Measurements from ENCODE around the gene TAF6. TPM values are rescaled to one million over a fixed set of nuclear protein-coding genes. Genes with fewer than 3 reads are reported as not detected.

TAF6 gene
- total and polyA plus RNA-seq, 9 of the 15 experiments (the other 6 are each of a cell fraction or from before 2014, with no cell fraction given): 0.78 to 78.7 (median 21.3) TPM

DNA sequence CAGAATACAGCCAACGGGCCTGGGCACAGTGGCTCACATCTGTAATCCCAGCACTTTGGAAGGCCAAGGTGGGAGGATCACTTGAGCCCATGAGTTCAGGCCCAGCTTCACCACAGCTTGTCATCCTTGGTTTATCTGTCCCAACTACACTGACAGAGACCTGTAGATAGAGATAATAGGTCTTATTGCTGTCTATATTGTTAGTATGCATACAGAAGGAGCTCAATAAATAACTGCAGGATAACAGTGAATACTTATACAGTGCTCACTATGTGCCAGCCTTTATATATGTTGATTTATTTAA is 1.5 kb upstream of the TAF6 start (continued):
- TF ChIP-seq HOMEZ (CRISPR knock-in tag; IDR thresholded peaks at IDR 0.05): no peak
- no peak for TF ChIP-seq DPF2 (IDR thresholded peaks at IDR 0.05)
- TF ChIP-seq, protein P1, sequence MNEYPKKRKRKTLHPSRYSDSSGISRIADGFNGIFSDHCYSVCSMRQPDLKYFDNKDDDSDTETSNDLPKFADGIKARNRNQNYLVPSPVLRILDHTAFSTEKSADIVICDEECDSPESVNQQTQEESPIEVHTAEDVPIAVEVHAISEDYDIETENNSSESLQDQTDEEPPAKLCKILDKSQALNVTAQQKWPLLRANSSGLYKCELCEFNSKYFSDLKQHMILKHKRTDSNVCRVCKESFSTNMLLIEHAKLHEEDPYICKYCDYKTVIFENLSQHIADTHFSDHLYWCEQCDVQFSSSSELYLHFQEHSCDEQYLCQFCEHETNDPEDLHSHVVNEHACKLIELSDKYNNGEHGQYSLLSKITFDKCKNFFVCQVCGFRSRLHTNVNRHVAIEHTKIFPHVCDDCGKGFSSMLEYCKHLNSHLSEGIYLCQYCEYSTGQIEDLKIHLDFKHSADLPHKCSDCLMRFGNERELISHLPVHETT (CRISPR knock-in tag; conservative IDR thresholded peaks at IDR 0.05 in 1 of 2, IDR thresholded peaks at IDR 0.05 in 1 of 2): peak in 1 of 2 experiments; percentile 34; a peak in 1 of 4 replicates
- TF ChIP-seq, protein P2, sequence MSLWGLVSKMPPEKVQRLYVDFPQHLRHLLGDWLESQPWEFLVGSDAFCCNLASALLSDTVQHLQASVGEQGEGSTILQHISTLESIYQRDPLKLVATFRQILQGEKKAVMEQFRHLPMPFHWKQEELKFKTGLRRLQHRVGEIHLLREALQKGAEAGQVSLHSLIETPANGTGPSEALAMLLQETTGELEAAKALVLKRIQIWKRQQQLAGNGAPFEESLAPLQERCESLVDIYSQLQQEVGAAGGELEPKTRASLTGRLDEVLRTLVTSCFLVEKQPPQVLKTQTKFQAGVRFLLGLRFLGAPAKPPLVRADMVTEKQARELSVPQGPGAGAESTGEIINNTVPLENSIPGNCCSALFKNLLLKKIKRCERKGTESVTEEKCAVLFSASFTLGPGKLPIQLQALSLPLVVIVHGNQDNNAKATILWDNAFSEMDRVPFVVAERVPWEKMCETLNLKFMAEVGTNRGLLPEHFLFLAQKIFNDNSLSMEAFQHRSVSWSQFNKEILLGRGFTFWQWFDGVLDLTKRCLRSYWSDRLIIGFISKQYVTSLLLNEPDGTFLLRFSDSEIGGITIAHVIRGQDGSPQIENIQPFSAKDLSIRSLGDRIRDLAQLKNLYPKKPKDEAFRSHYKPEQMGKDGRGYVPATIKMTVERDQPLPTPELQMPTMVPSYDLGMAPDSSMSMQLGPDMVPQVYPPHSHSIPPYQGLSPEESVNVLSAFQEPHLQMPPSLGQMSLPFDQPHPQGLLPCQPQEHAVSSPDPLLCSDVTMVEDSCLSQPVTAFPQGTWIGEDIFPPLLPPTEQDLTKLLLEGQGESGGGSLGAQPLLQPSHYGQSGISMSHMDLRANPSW (CRISPR knock-in tag; IDR thresholded peaks at IDR 0.05): no peak
- no peak for TF ChIP-seq ZNF778 (CRISPR knock-in tag; IDR thresholded peaks at IDR 0.05)
- TF ChIP-seq PREB (CRISPR knock-in tag; IDR thresholded peaks at IDR 0.05): 0 out of 2 replicates have a peak, but pooled peaks have one; percentile 57
- no peak for TF ChIP-seq ZBTB7A (IDR thresholded peaks at IDR 0.05; ENCODE audit: borderline replicate concordance, control insufficient read depth, low read depth, low read length)
- no peak for TF ChIP-seq DDX20 (tag; IDR thresholded peaks at IDR 0.05; ENCODE audit: low read depth)
- TF ChIP-seq MEF2A (IDR thresholded peaks at IDR 0.05; ENCODE audit: control insufficient read depth, low read depth, low read length): no peak
- no peak for TF ChIP-seq PTTG1 (tag; IDR thresholded peaks at IDR 0.05; ENCODE audit: low read depth)
- peak; percentile 36 for TF ChIP-seq MEIS2 (IDR thresholded peaks at IDR 0.05; ENCODE audit: partially characterized antibody)
- no peak for TF ChIP-seq ZNF217 (CRISPR knock-in tag; IDR thresholded peaks at IDR 0.05)
- TF ChIP-seq SIRT6 (IDR thresholded peaks at IDR 0.05; ENCODE audit: low read depth, low read length): no peak
- no peak for TF ChIP-seq NFE2 (IDR thresholded peaks at IDR 0.05; ENCODE audit: low read depth)
- no peak for TF ChIP-seq SRSF7 (optimal IDR thresholded peaks at IDR 0.05; ENCODE audit: low read depth, low read length)
- TF ChIP-seq ZKSCAN8 (CRISPR knock-in tag; IDR thresholded peaks at IDR 0.05): peak; percentile 94
- TF ChIP-seq CLOCK (CRISPR knock-in tag; IDR thresholded peaks at IDR 0.05; ENCODE audit: borderline replicate concordance): no peak
- no peak for TF ChIP-seq TGIF2 (CRISPR knock-in tag; IDR thresholded peaks at IDR 0.05)
- no peak for TF ChIP-seq MTA3 (IDR thresholded peaks at IDR 0.05; ENCODE audit: borderline replicate concordance)

Measured in K562 (cell line).